HEK293T (cell line): Measurements from ENCODE around the gene CKLF.

ENCODE experiments used
- BHLHE40 ChIP-seq: fragments of 450-650 bp; IDR thresholded peaks from 2 replicates; pipeline ENCODE4 v1.6.1; 2016; ENCODE audit warnings: mild to moderate bottlenecking, moderate library complexity, borderline replicate concordance
- ELF4 ChIP-seq: fragments of 450-650 bp; IDR thresholded peaks from 2 replicates; pipeline ENCODE4 v1.6.1; 2017; ENCODE audit warnings: antibody characterized with exemption
- FOXA1 ChIP-seq: fragments of 450-650 bp; IDR thresholded peaks from 2 replicates; pipeline ENCODE4 v1.6.1; 2016; ENCODE audit warnings: mild to moderate bottlenecking
- FOXM1 ChIP-seq: fragments of 450-650 bp; IDR thresholded peaks from 2 replicates; pipeline ENCODE4 v1.6.1; 2017; ENCODE audit warnings: mild to moderate bottlenecking, borderline replicate concordance
- HDGF ChIP-seq: fragments of 450-650 bp; IDR thresholded peaks from 2 replicates; pipeline ENCODE4 v1.6.1; 2017; ENCODE audit warnings: antibody characterized with exemption, borderline replicate concordance
- L3MBTL2 ChIP-seq: fragments of 450-650 bp; conservative IDR thresholded peaks from 2 replicates; pipeline ENCODE4 v1.6.1; 2016; ENCODE audit warnings: mild to moderate bottlenecking
- LEF1 ChIP-seq: fragments of 450-650 bp; IDR thresholded peaks from 2 replicates; pipeline ENCODE4 v1.6.1; 2017; ENCODE audit warnings: mild to moderate bottlenecking, borderline replicate concordance
- PKNOX1 ChIP-seq: fragments of 450-650 bp; IDR thresholded peaks from 2 replicates; pipeline ENCODE4 v1.6.1; 2016
- SP1 ChIP-seq: fragments of 450-650 bp; IDR thresholded peaks from 2 replicates; pipeline ENCODE4 v1.6.1; 2017
- SUZ12 ChIP-seq: fragments of 450-650 bp; IDR thresholded peaks from 2 replicates; pipeline ENCODE4 v1.6.1; 2016; ENCODE audit warnings: mild to moderate bottlenecking
- TARDBP ChIP-seq: fragments of 450-650 bp; IDR thresholded peaks from 2 replicates; pipeline ENCODE4 v1.6.1; 2016
- ZNF384 ChIP-seq: fragments of 450-650 bp; IDR thresholded peaks from 2 replicates; pipeline ENCODE4 v1.6.1; 2016

GRCh38 chr16:66563574-66564334, 11.4 kb downstream of the CKLF start:
- TF ChIP-seq TARDBP = no peak
- TF ChIP-seq ELF4 = no peak
- TF ChIP-seq FOXA1 = no peak
- no peak for TF ChIP-seq LEF1
- TF ChIP-seq BHLHE40 = no peak
- no peak for TF ChIP-seq ZNF384
- TF ChIP-seq L3MBTL2 = no peak
- TF ChIP-seq HDGF = no peak
- TF ChIP-seq PKNOX1 = no peak
- no peak for TF ChIP-seq SUZ12
- TF ChIP-seq FOXM1 = no peak
- no peak for TF ChIP-seq SP1
